H9 (cell line): ENCODE data around the gene NRP1. TPM values are rescaled to one million over a fixed set of nuclear protein-coding genes. Genes with fewer than 3 reads are reported as not detected.

Source experiments
- DNase-seq: peaks from one replicate; pipeline ENCODE4 v3.0.0-alpha.2; 2017
- H2AFZ ChIP-seq: one replicate; pipeline ENCODE4 v1.6.1; 2013; ENCODE audit warnings: mild to moderate bottlenecking, low read length, control low read depth, moderate library complexity
- H2AK5ac ChIP-seq: 2 replicates; pipeline ENCODE4 v1.6.1; 2013; ENCODE audit warnings: low read length, control low read depth, mixed read lengths; ENCODE audit not compliant: insufficient read length
- H2BK120ac ChIP-seq: one replicate; pipeline ENCODE4 v1.6.1; 2013; ENCODE audit warnings: low read depth, mild to moderate bottlenecking, low read length, control low read depth, inconsistent platforms; ENCODE audit not compliant: poor library complexity, severe bottlenecking
- H2BK12ac ChIP-seq: 2 replicates; pipeline ENCODE4 v1.6.1; 2013; ENCODE audit warnings: low read length, control low read depth, mixed read lengths, low read depth; ENCODE audit not compliant: insufficient read length
- H2BK15ac ChIP-seq: 2 replicates; pipeline ENCODE4 v1.6.1; 2013; ENCODE audit warnings: low read depth, low read length, control low read depth
- H2BK20ac ChIP-seq: one replicate; pipeline ENCODE4 v1.6.1; 2013; ENCODE audit warnings: low read depth, mild to moderate bottlenecking, low read length, control low read depth, inconsistent platforms; ENCODE audit not compliant: poor library complexity, severe bottlenecking
- H2BK5ac ChIP-seq: 2 replicates; pipeline ENCODE4 v1.6.1; 2013; ENCODE audit warnings: low read length, control low read depth, mixed read lengths; ENCODE audit not compliant: insufficient read length
- H3K14ac ChIP-seq: 2 replicates; pipeline ENCODE4 v1.6.1; 2013; ENCODE audit warnings: low read length, control low read depth; ENCODE audit not compliant: insufficient read depth
- H3K18ac ChIP-seq: 2 replicates; pipeline ENCODE4 v1.6.1; 2013; ENCODE audit warnings: low read depth, mild to moderate bottlenecking, mixed read lengths, low read length, control low read depth; ENCODE audit not compliant: insufficient read length
- H3K23ac ChIP-seq: 2 replicates; pipeline ENCODE4 v1.6.1; 2013; ENCODE audit warnings: low read length, control low read depth, mixed read lengths, low read depth; ENCODE audit not compliant: insufficient read length
- H3K23me2 ChIP-seq: 2 replicates; pipeline ENCODE4 v1.6.1; 2013; ENCODE audit warnings: low read depth, mild to moderate bottlenecking, mixed read lengths, low read length, control low read depth; ENCODE audit not compliant: insufficient read length, poor library complexity, severe bottlenecking
- H3K27ac ChIP-seq: 2 replicates; pipeline ENCODE4 v1.5.1; 2013; ENCODE audit warnings: low read length, control low read depth, mixed read lengths, low read depth; ENCODE audit not compliant: insufficient read length
- H3K27me3 ChIP-seq: 2 replicates; pipeline ENCODE4 v1.6.1; 2013; ENCODE audit warnings: low read length, control low read depth, inconsistent platforms; ENCODE audit not compliant: insufficient read depth
- H3K4ac ChIP-seq: 2 replicates; pipeline ENCODE4 v1.6.1; 2013; ENCODE audit warnings: low read depth, mild to moderate bottlenecking, control low read depth, inconsistent platforms, low read length, moderate library complexity
- H3K4me1 ChIP-seq: 2 replicates; pipeline ENCODE4 v1.6.1; 2013; ENCODE audit warnings: low read length, control low read depth, inconsistent platforms; ENCODE audit not compliant: insufficient read depth
- H3K4me2 ChIP-seq: 2 replicates; pipeline ENCODE4 v1.6.1; 2013; ENCODE audit warnings: low read length, control low read depth, mixed read lengths; ENCODE audit not compliant: insufficient read length, insufficient read depth
- H3K56ac ChIP-seq: 2 replicates; pipeline ENCODE4 v1.6.1; 2013; ENCODE audit warnings: low read depth, mild to moderate bottlenecking, mixed read lengths, low read length, control low read depth; ENCODE audit not compliant: insufficient read length
- H3K79me1 ChIP-seq: 2 replicates; pipeline ENCODE4 v1.6.1; 2013; ENCODE audit warnings: low read depth, mild to moderate bottlenecking, moderate library complexity, low read length, control low read depth, inconsistent platforms; ENCODE audit not compliant: insufficient read depth, poor library complexity, severe bottlenecking
- H3K79me2 ChIP-seq: 2 replicates; pipeline ENCODE4 v1.6.1; 2013; ENCODE audit warnings: low read length, control low read depth, inconsistent platforms; ENCODE audit not compliant: insufficient read depth
- H3K9ac ChIP-seq: 2 replicates; pipeline ENCODE4 v1.6.1; 2013; ENCODE audit warnings: low read length, control low read depth, mixed read lengths; ENCODE audit not compliant: insufficient read length; ENCODE audit errors: extremely low read depth
- H3K9me3 ChIP-seq: one replicate; pipeline ENCODE4 v1.6.1; 2013; ENCODE audit warnings: low read depth, low read length, inconsistent platforms; ENCODE audit not compliant: control insufficient read depth
- H3T11ph ChIP-seq: one replicate; pipeline ENCODE4 v1.6.1; 2013; ENCODE audit warnings: mild to moderate bottlenecking, low read length, control low read depth, inconsistent platforms
- H4K20me1 ChIP-seq: one replicate; pipeline ENCODE4 v1.6.1; 2013; ENCODE audit not compliant: control insufficient read depth, insufficient read length, insufficient read depth
- H4K5ac ChIP-seq: 2 replicates; pipeline ENCODE4 v1.6.1; 2013; ENCODE audit warnings: low read depth, mild to moderate bottlenecking, mixed read lengths, low read length, control low read depth; ENCODE audit not compliant: insufficient read length
- H4K8ac ChIP-seq: replicated peaks from 2 replicates; pipeline ENCODE4 v1.6.1; 2013; ENCODE audit warnings: low read length, control low read depth, mixed read lengths, low read depth; ENCODE audit not compliant: insufficient read length
- H4K91ac ChIP-seq: 2 replicates; pipeline ENCODE4 v1.6.1; 2013; ENCODE audit warnings: low read depth, mild to moderate bottlenecking, moderate library complexity, mixed read lengths, low read length, control low read depth; ENCODE audit not compliant: insufficient read length
- H3K27ac Mint-ChIP-seq, 3 experiments: 2 replicates in 2 of 3; 3 replicates in 1 of 3; pipeline ENCODE4 v1.8.0; 2020 to 2021; ENCODE audit warnings: mixed read lengths in 3 of 3, mild to moderate bottlenecking in 1 of 3, moderate library complexity in 1 of 3
- H3K27me3 Mint-ChIP-seq: 2 replicates; pipeline ENCODE4 v1.8.0; 2021; ENCODE audit warnings: low read depth, mild to moderate bottlenecking, moderate library complexity, mixed read lengths
- H3K36me3 Mint-ChIP-seq, 3 experiments: 2 replicates in 2 of 3; 3 replicates in 1 of 3; pipeline ENCODE4 v1.8.0; 2020 to 2021; ENCODE audit warnings: low read depth in 3 of 3, mixed read lengths in 3 of 3; ENCODE audit not compliant: insufficient read depth in 1 of 3
- H3K4me1 Mint-ChIP-seq, 2 experiments: 2 replicates each; pipeline ENCODE4 v1.8.0; 2020; ENCODE audit warnings: mixed read lengths in 2 of 2
- H3K4me3 Mint-ChIP-seq, 2 experiments: 2 replicates in 1 of 2; 3 replicates in 1 of 2; pipeline ENCODE4 v1.8.0; 2020 to 2021; ENCODE audit warnings: mild to moderate bottlenecking in 2 of 2, mixed read lengths in 2 of 2, moderate library complexity in 1 of 2
- H3K9me3 Mint-ChIP-seq, 2 experiments: 2 replicates in 1 of 2; 3 replicates in 1 of 2; pipeline ENCODE4 v1.8.0; 2020; ENCODE audit warnings: mild to moderate bottlenecking in 2 of 2, mixed read lengths in 2 of 2, moderate library complexity in 1 of 2
- WGBS: extraction: QIAGEN DNeasy Blood & Tissue Kit; methylation state at CpG from one replicate; pipeline ENCODE4 v1.1.7; 2013; ENCODE audit warnings: missing lambda C conversion rate, low lambda C conversion rate, mixed read lengths; ENCODE audit not compliant: insufficient read length; ENCODE audit errors: extremely low coverage; 5-methylcytosine and 5-hydroxymethylcytosine counted together
- total RNA-seq: library from RNA; stranded (reverse); gene quantifications from 2 replicates; pipeline ENCODE4 v1.2.1, GENCODE V29; 2021
- TF ChIP-seq, protein P1 (sequence below): fragments of 200-600 bp; sonication (generic); conservative IDR thresholded peaks from 3 replicates; pipeline ENCODE4 v1.8.0; 2021; ENCODE audit warnings: antibody characterized with exemption, mild to moderate bottlenecking

NRP1 gene
- total RNA-seq, 1 experiment from 2014 or later, result 4.6 TPM

DNA sequence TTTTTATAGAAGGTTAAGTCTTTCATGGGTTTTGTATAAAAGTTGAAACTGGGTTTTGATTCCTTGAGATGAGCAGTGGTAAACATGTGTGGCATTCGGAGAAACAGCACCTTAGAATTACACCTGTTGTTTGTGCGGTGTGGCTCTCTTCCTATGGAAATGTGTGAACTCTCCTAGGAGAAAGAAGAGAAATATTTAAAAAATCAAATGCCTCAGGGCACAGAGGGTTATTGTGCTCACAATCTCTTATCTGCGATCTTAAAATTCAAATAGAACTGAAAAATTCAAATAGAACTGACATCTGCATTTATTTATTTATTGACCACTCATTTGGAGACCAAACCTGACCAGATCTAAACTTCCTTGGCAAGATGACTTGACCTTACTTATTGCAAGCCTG is 18.1 kb upstream of the NRP1 start:
- no peak overlapping the region for H4K91ac ChIP-seq
- H2BK20ac ChIP-seq, result no peak overlapping the region
- no peak overlapping the region for H2BK15ac ChIP-seq
- no peak overlapping the region for H3K4me2 ChIP-seq
- DNase-seq, result no peak
- H2BK12ac ChIP-seq, result no peak overlapping the region
- no peak overlapping the region for H2AFZ ChIP-seq
- H3T11ph ChIP-seq, result no peak overlapping the region
- no peaks in the 10 kb centered on the region for H3K9me3 ChIP-seq
- no peak overlapping the region for H3K9ac ChIP-seq
- no CpG with 5 or more reads among the region's 3 CpGs for WGBS
- H3K23ac ChIP-seq, result no peak overlapping the region
- Mint-ChIP-seq H3K4me3 (no peak overlapping the region), H3K9me3 (no peaks in the 10 kb centered on the region), H3K27me3 (no peaks in the 10 kb centered on the region), H3K4me1 (no peaks in the 10 kb centered on the region), H3K36me3 (no peaks in the 10 kb centered on the region), H3K27ac (no peak overlapping the region)
- no peaks in the 10 kb centered on the region for H3K79me2 ChIP-seq
- H3K18ac ChIP-seq, result no peak overlapping the region
- H3K4ac ChIP-seq, result no peak overlapping the region
- H2AK5ac ChIP-seq, result no peak overlapping the region
- H3K79me1 ChIP-seq, result no peaks in the 10 kb centered on the region
- no peaks in the 10 kb centered on the region for H4K20me1 ChIP-seq
- no peak overlapping the region for H2BK5ac ChIP-seq
- H3K56ac ChIP-seq, result no peak overlapping the region
- H3K4me1 ChIP-seq, result no peaks in the 10 kb centered on the region
- no peak overlapping the region for H2BK120ac ChIP-seq
- no peak overlapping the region for H3K27ac ChIP-seq
- no peaks in the 10 kb centered on the region for H3K27me3 ChIP-seq
- H3K23me2 ChIP-seq, result no peaks in the 10 kb centered on the region
- H3K14ac ChIP-seq, result no peak overlapping the region
- no peak overlapping the region for H4K8ac ChIP-seq
- H4K5ac ChIP-seq, result no peak overlapping the region
- TF ChIP-seq, protein P1, sequence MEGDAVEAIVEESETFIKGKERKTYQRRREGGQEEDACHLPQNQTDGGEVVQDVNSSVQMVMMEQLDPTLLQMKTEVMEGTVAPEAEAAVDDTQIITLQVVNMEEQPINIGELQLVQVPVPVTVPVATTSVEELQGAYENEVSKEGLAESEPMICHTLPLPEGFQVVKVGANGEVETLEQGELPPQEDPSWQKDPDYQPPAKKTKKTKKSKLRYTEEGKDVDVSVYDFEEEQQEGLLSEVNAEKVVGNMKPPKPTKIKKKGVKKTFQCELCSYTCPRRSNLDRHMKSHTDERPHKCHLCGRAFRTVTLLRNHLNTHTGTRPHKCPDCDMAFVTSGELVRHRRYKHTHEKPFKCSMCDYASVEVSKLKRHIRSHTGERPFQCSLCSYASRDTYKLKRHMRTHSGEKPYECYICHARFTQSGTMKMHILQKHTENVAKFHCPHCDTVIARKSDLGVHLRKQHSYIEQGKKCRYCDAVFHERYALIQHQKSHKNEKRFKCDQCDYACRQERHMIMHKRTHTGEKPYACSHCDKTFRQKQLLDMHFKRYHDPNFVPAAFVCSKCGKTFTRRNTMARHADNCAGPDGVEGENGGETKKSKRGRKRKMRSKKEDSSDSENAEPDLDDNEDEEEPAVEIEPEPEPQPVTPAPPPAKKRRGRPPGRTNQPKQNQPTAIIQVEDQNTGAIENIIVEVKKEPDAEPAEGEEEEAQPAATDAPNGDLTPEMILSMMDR, result no peak
